Astrocyte (in vitro differentiated cells and primary cell): ENCODE measurements around the gene TLK2.
"Not testable (repeated sequence)": the region's sequence is repeated elsewhere in the genome, so short reads cannot be mapped to it uniquely, and the experiment has no call there.

Experiments
- EZH2 ChIP-seq: IDR thresholded peaks from 2 replicates; pipeline ENCODE4 v1.6.1; 2012; ENCODE audit warnings: mild to moderate bottlenecking, low read length, inconsistent platforms; ENCODE audit not compliant: insufficient read depth
- TF ChIP-seq, protein P1 (sequence below): IDR thresholded peaks from 2 replicates; pipeline ENCODE4 v1.5.1; 2011; ENCODE audit warnings: low read depth, mild to moderate bottlenecking, inconsistent platforms, low read length, moderate library complexity; ENCODE audit not compliant: insufficient read depth

DNA sequence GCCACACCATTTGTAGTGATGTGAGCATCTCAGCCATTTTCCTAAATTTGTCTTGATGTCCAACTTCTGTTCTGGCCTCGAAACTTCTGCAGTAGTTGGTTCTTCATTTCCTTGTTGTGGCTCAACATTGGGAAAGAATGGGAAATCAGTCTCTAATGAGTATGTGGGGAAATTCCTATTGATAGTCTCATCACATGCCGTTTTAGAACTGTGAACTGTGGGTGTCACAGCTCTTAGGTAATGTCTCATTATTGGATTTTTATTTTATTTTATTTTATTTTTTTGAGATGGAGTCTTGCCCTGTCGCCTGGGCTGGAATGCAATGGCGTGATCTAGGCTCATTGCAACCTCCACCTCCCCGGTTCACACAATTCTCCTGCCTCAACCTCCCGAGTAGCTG lies 37.4 kb upstream of the TLK2 start:
- TF ChIP-seq, protein P1, sequence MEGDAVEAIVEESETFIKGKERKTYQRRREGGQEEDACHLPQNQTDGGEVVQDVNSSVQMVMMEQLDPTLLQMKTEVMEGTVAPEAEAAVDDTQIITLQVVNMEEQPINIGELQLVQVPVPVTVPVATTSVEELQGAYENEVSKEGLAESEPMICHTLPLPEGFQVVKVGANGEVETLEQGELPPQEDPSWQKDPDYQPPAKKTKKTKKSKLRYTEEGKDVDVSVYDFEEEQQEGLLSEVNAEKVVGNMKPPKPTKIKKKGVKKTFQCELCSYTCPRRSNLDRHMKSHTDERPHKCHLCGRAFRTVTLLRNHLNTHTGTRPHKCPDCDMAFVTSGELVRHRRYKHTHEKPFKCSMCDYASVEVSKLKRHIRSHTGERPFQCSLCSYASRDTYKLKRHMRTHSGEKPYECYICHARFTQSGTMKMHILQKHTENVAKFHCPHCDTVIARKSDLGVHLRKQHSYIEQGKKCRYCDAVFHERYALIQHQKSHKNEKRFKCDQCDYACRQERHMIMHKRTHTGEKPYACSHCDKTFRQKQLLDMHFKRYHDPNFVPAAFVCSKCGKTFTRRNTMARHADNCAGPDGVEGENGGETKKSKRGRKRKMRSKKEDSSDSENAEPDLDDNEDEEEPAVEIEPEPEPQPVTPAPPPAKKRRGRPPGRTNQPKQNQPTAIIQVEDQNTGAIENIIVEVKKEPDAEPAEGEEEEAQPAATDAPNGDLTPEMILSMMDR: not testable (repeated sequence)
- TF ChIP-seq EZH2: not testable (repeated sequence)
